GM18508 (cell line): ENCODE measurements around the gene JPH2.
"Not testable (repeated sequence)": the region's sequence is repeated elsewhere in the genome, so short reads cannot be mapped to it uniquely, and the experiment has no call there.

Experiments
- ATAC-seq: cut with Tn5 transposase; IDR thresholded peaks from one replicate; pipeline ENCODE4 v1.9.1; 2021; ENCODE audit warnings: moderate number of reproducible peaks; ENCODE audit not compliant: insufficient read depth, unreplicated experiment

JPH2 gene

GRCh38 chr20:44190197-44190852 lies 3.3 kb upstream of the JPH2 start:
- not testable (repeated sequence) for ATAC-seq

- no peak for ATAC-seq
These were observed 1.8 kb upstream of the JPH2 start for GRCh38 chr20:44188752-44189151.

GRCh38 chr20:44187772-44188709 lies 1.1 kb upstream of the JPH2 start:
- ATAC-seq = no peak

- no peak for ATAC-seq
These were observed 324 bp downstream of the JPH2 start for GRCh38 chr20:44186674-44187053.

- ATAC-seq = no peak
These were observed 787 bp downstream of the JPH2 start for GRCh38 chr20:44186201-44186600.

- no peak for ATAC-seq
These were observed 1.4 kb downstream of the JPH2 start for GRCh38 chr20:44185574-44185973.

- no peak for ATAC-seq
These were observed 3.7 kb downstream of the JPH2 start for GRCh38 chr20:44183282-44183681.

GRCh38 chr20:44182863-44183262 lies 4.1 kb downstream of the JPH2 start:
- ATAC-seq = no peak

- no peak for ATAC-seq
These were observed 4.7 kb downstream of the JPH2 start for GRCh38 chr20:44182135-44182765.

GRCh38 chr20:44181611-44182010 lies 5.4 kb downstream of the JPH2 start:
- ATAC-seq = no peak

GRCh38 chr20:44180814-44181213 lies 6.2 kb downstream of the JPH2 start:
- ATAC-seq = no peak

- no peak for ATAC-seq
These were observed 10.0 kb downstream of the JPH2 start for GRCh38 chr20:44176833-44177534.

GRCh38 chr20:44174996-44175765 lies 11.8 kb downstream of the JPH2 start:
- no peak for ATAC-seq

GRCh38 chr20:44173846-44174245 lies 13.1 kb downstream of the JPH2 start:
- no peak for ATAC-seq

- ATAC-seq = no peak
These were observed 13.9 kb downstream of the JPH2 start for GRCh38 chr20:44173116-44173515.

GRCh38 chr20:44172572-44172950 lies 14.4 kb downstream of the JPH2 start:
- ATAC-seq = no peak

- ATAC-seq = no peak
These were observed 15.0 kb downstream of the JPH2 start for GRCh38 chr20:44171775-44172571.

- ATAC-seq = no peak
These were observed 16.1 kb downstream of the JPH2 start for GRCh38 chr20:44170816-44171410.

GRCh38 chr20:44167736-44168135 lies 19.3 kb downstream of the JPH2 start:
- no peak for ATAC-seq
